Upper lobe of left lung (tissue), 6 donors: ENCODE results near the gene CARD10. TPM values are rescaled to one million over a fixed set of nuclear protein-coding genes. Genes with fewer than 3 reads are reported as not detected.

Experiments used
- ATAC-seq, 2 donors: fragments of 200-7000 bp; cut with Tn5 transposase; one replicate each; pipeline ENCODE4 v1.9.1; 2022; ENCODE audit warnings: mild to moderate bottlenecking in 2 of 2, moderate library complexity in 2 of 2; ENCODE audit not compliant: low FRiP score in 2 of 2
- DNase-seq, 2 donors: peaks; one replicate each; pipeline ENCODE4 v3.0.0-alpha.2; 2019 to 2020
- H3K27ac ChIP-seq, 4 donors: fragments of 200-600 bp; sonication (generic); one replicate each; pipeline ENCODE4 v1.5.1; 2016 to 2019
- H3K27me3 ChIP-seq, 4 donors: fragments of 200-600 bp; sonication (generic); one replicate each; pipeline ENCODE4 v1.5.1; 2017 to 2019
- H3K36me3 ChIP-seq, 4 donors: fragments of 200-600 bp; sonication (generic); one replicate each; pipeline ENCODE4 v1.5.1; 2016 to 2019
- H3K4me1 ChIP-seq, 4 donors: fragments of 200-600 bp; sonication (generic); one replicate each; pipeline ENCODE4 v1.5.1; 2018 to 2019
- H3K4me3 ChIP-seq, 4 donors: fragments of 200-600 bp; sonication (generic); one replicate each; pipeline ENCODE4 v1.5.1; 2017 to 2019; ENCODE audit warnings: mild to moderate bottlenecking in 2 of 4, moderate library complexity in 1 of 4
- H3K9me3 ChIP-seq, 4 donors: fragments of 200-600 bp; sonication (generic); one replicate each; pipeline ENCODE4 v1.5.1; 2018 to 2019
- CTCF ChIP-seq, 6 experiments: fragments of 450-650 bp in 4 of 6; fragments of 200-600 bp in 2 of 6; sonication (generic) in 2 of 6; IDR thresholded peaks; one replicate each; pipeline ENCODE4 v1.5.1; 2016 to 2019; ENCODE audit warnings: antibody characterized with exemption in 6 of 6
- EP300 ChIP-seq, 4 donors: sonication (generic); formaldehyde crosslinking; IDR thresholded peaks; one replicate each; pipeline ENCODE4 v1.5.1; 2017; ENCODE audit warnings: antibody characterized with exemption in 4 of 4, control low read depth in 2 of 4
- POLR2A ChIP-seq, 4 donors: fragments of 450-650 bp; IDR thresholded peaks; one replicate each; pipeline ENCODE4 v1.5.1; 2016 to 2017; ENCODE audit warnings: antibody characterized with exemption in 4 of 4, mild to moderate bottlenecking in 2 of 4
- POLR2AphosphoS5 ChIP-seq, 2 donors: sonication (generic); formaldehyde crosslinking; IDR thresholded peaks; one replicate each; pipeline ENCODE4 v1.5.1; 2017; ENCODE audit warnings: antibody characterized with exemption in 2 of 2
- WGBS, 2 donors: methylation state at CpG; one replicate each; pipeline ENCODE4 v1.1.5; 2017 to 2018; 5-methylcytosine and 5-hydroxymethylcytosine counted together
- total RNA-seq, 6 donors: library from RNA; depleted of rRNA in 4 of 6; stranded (reverse); fragments of >200 nt in 4 of 6; gene quantifications; one replicate each; pipeline versions ENCODE4 v1.1.0 to v1.2.1, GENCODE V29; 2016 to 2021
- donor health status: DM: no; HTN: no; CAD: no; lungs with moderate emphysema.
- donor health status: DM: no; HTN: yes; CAD: no; lungs with severe emphysema.

The CARD10 gene
- total RNA-seq, 6 donors from 2014 or later: 6.2 to 19.8 (median 13.6) TPM

GRCh38 chr22:37507731-37508130, 11.5 kb downstream of the CARD10 start:
- H3K4me3 ChIP-seq: no peak overlapping the region
- H3K27me3 ChIP-seq: no peaks in the 10 kb centered on the region
- H3K36me3 ChIP-seq: peaks cover 0 to 17% (median 0%) of the 10 kb centered on the region in 4 donors
- TF ChIP-seq EP300 (IDR thresholded peaks at IDR 0.05) (no peak), CTCF (IDR thresholded peaks at IDR 0.05) (no peak)
- ATAC-seq (no peak), DNase-seq (no peak)
- H3K4me1 ChIP-seq: peaks cover 26 to 45% (median 40%) of the 10 kb centered on the region in 4 donors
- WGBS, 2 donors: 93 to 94% methylated on average over 10 of the region's 10 CpGs
- H3K27ac ChIP-seq: peak overlapping the region in 1 of 4 donors; percentile 75
- H3K9me3 ChIP-seq: no peaks in the 10 kb centered on the region

GRCh38 chr22:37505989-37506388, 13.2 kb downstream of the CARD10 start:
- no peaks in the 10 kb centered on the region for H3K9me3 ChIP-seq
- 87 to 92% methylated on average over 4 to 14 of the region's 14 CpGs for WGBS, 2 donors
- no peak for ATAC-seq
- no peak overlapping the region for H3K4me3 ChIP-seq
- H3K27ac ChIP-seq: peak overlapping the region in 1 of 4 donors; percentile 35
- no peak for DNase-seq
- no peaks in the 10 kb centered on the region for H3K27me3 ChIP-seq
- peaks cover 42 to 50% (median 47%) of the 10 kb centered on the region in 4 donors for H3K4me1 ChIP-seq
- H3K36me3 ChIP-seq: peaks cover 0 to 17% (median 0%) of the 10 kb centered on the region in 4 donors
- no peak for TF ChIP-seq POLR2AphosphoS5 (IDR thresholded peaks at IDR 0.05)
- no peak for TF ChIP-seq CTCF (IDR thresholded peaks at IDR 0.05)
- TF ChIP-seq EP300 (IDR thresholded peaks at IDR 0.05): no peak
- no peak for TF ChIP-seq POLR2A (IDR thresholded peaks at IDR 0.05)

- no peaks in the 10 kb centered on the region for H3K9me3 ChIP-seq
- peak overlapping the region in 1 of 4 donors; percentile 35 for H3K27ac ChIP-seq
- H3K27me3 ChIP-seq: no peaks in the 10 kb centered on the region
- TF ChIP-seq EP300 (IDR thresholded peaks at IDR 0.05) (no peak), CTCF (IDR thresholded peaks at IDR 0.05) (no peak), POLR2A (IDR thresholded peaks at IDR 0.05) (no peak), POLR2AphosphoS5 (IDR thresholded peaks at IDR 0.05) (no peak)
- H3K4me1 ChIP-seq: peaks cover 46 to 55% (median 51%) of the 10 kb centered on the region in 4 donors
- no peak overlapping the region for H3K4me3 ChIP-seq
- peaks cover 0 to 17% (median 0%) of the 10 kb centered on the region in 4 donors for H3K36me3 ChIP-seq
- no peak for ATAC-seq
- no peak for DNase-seq
- WGBS, 2 donors: 92 to 97% methylated on average over 4 of the region's 4 CpGs
These were observed 13.7 kb downstream of the CARD10 start for GRCh38 chr22:37505565-37505964.

- Histone ChIP-seq H3K4me1 (peaks cover 52 to 56% (median 55%) of the 10 kb centered on the region in 4 donors), H3K27me3 (no peaks in the 10 kb centered on the region), H3K36me3 (peaks cover 0 to 17% (median 0%) of the 10 kb centered on the region in 4 donors), H3K27ac (peak overlapping the region; percentile 64 to 88 (median 80)), H3K9me3 (no peaks in the 10 kb centered on the region), H3K4me3 (no peak overlapping the region)
- DNase-seq: no peak
- ATAC-seq: no peak
- WGBS, 2 donors: 92 to 97% methylated on average over 4 of the region's 4 CpGs
- TF ChIP-seq CTCF (IDR thresholded peaks at IDR 0.05) (no peak), POLR2A (IDR thresholded peaks at IDR 0.05) (no peak), EP300 (IDR thresholded peaks at IDR 0.05) (no peak), POLR2AphosphoS5 (IDR thresholded peaks at IDR 0.05) (no peak)
These were observed 14.3 kb downstream of the CARD10 start for GRCh38 chr22:37504964-37505363.

GRCh38 chr22:37503850-37504249, 15.4 kb downstream of the CARD10 start:
- no peak for ATAC-seq
- H3K27ac ChIP-seq: peak overlapping the region; percentile 64 to 88 (median 80)
- TF ChIP-seq POLR2A (IDR thresholded peaks at IDR 0.05): no peak
- peak in 1 of 4 donors; percentile 60 for TF ChIP-seq EP300 (IDR thresholded peaks at IDR 0.05)
- TF ChIP-seq POLR2AphosphoS5 (IDR thresholded peaks at IDR 0.05): peak; percentile 38 to 43
- no peak for TF ChIP-seq CTCF (IDR thresholded peaks at IDR 0.05)
- peaks cover 0 to 17% (median 0%) of the 10 kb centered on the region in 4 donors for H3K36me3 ChIP-seq
- peaks cover 53 to 56% (median 55%) of the 10 kb centered on the region in 4 donors for H3K4me1 ChIP-seq
- WGBS, 2 donors: 65 to 82% methylated on average over 8 to 11 of the region's 11 CpGs
- H3K9me3 ChIP-seq: no peaks in the 10 kb centered on the region
- no peaks in the 10 kb centered on the region for H3K27me3 ChIP-seq
- peak in 1 of 2 donors; percentile 31 for DNase-seq
- H3K4me3 ChIP-seq: no peak overlapping the region
